H1 (cell line): ENCODE results near the gene EPHA3. TPM values are rescaled to one million over a fixed set of nuclear protein-coding genes. Genes with fewer than 3 reads are reported as not detected.

Source experiments
- CTCF ChIA-PET: fragments of 300-600 bp; sonication (Branson Sonifier 250); formaldehyde crosslinking; loops from one replicate; lab custom pipeline; 2021; ENCODE audit not compliant: partially characterized antibody; lab: Charles Lee
- POLR2A ChIA-PET: fragments of 300-600 bp; sonication (Branson Sonifier 250); formaldehyde crosslinking; loops from one replicate; lab custom pipeline; 2021; ENCODE audit warnings: inconsistent platforms; ENCODE audit not compliant: partially characterized antibody; lab: Charles Lee
- DNase-seq, 2 experiments: peaks; one replicate each; pipeline versions ENCODE4 v3.0.0 to v3.0.0-alpha.2; 2010 to 2022; ENCODE audit warnings: low spot score in 2 of 2, low read depth in 1 of 2, mixed read lengths in 1 of 2
- FAIRE-seq: peaks from 2 replicates; lab custom pipeline; 2011; peaks lifted over from hg19 to GRCh38; lab: Jason Lieb, UNC
- H2AFZ ChIP-seq: 2 replicates; pipeline ENCODE4 v1.8.1; 2012; ENCODE audit warnings: low read length, inconsistent platforms
- H2AK5ac ChIP-seq: 2 replicates; pipeline ENCODE4 v1.6.1; 2013; ENCODE audit warnings: low read depth, low read length
- H2BK120ac ChIP-seq: replicated peaks from 2 replicates; pipeline ENCODE3; 2013; ENCODE audit warnings: low read depth, low read length, inconsistent platforms
- H2BK12ac ChIP-seq: 2 replicates; pipeline ENCODE4 v1.6.1; 2013; ENCODE audit warnings: low read depth, low read length
- H2BK15ac ChIP-seq: 2 replicates; pipeline ENCODE4 v1.6.1; 2013; ENCODE audit warnings: low read length
- H2BK20ac ChIP-seq: 2 replicates; pipeline ENCODE4 v1.6.1; 2013; ENCODE audit warnings: low read length
- H2BK5ac ChIP-seq: 2 replicates; pipeline ENCODE4 v1.6.1; 2013; ENCODE audit warnings: low read depth, low read length
- H3K14ac ChIP-seq: 2 replicates; pipeline ENCODE4 v1.6.1; 2013; ENCODE audit warnings: inconsistent platforms; ENCODE audit not compliant: insufficient read length
- H3K18ac ChIP-seq: 2 replicates; pipeline ENCODE4 v1.6.1; 2013; ENCODE audit warnings: low read length; ENCODE audit errors: extremely low read depth
- H3K23ac ChIP-seq: 2 replicates; pipeline ENCODE4 v1.6.1; 2013; ENCODE audit warnings: inconsistent platforms; ENCODE audit not compliant: insufficient read length
- H3K23me2 ChIP-seq: 2 replicates; pipeline ENCODE4 v1.6.1; 2013; ENCODE audit warnings: low read depth, low read length
- H3K27ac ChIP-seq: 2 replicates; pipeline ENCODE4 v1.6.1; 2011; ENCODE audit warnings: low read depth, low read length, inconsistent platforms
- H3K27me3 ChIP-seq, 4 experiments: replicated peaks in 1 of 4; 1 replicate in 1 of 4; 2 replicates in 3 of 4; pipeline versions ENCODE4 v1.6.1 to v1.8.1; 2011 to 2013; ENCODE audit warnings: low read length in 3 of 4, mild to moderate bottlenecking in 3 of 4, inconsistent platforms in 2 of 4, mixed read lengths in 2 of 4, moderate library complexity in 1 of 4; ENCODE audit not compliant: control insufficient read depth in 3 of 4, insufficient read depth in 3 of 4; ENCODE audit errors: extremely low read depth in 1 of 4
- H3K36me3 ChIP-seq, 4 experiments: 2 replicates each; pipeline versions ENCODE4 v1.6.1 to v1.8.1; 2011 to 2013; ENCODE audit warnings: mild to moderate bottlenecking in 4 of 4, low read length in 3 of 4, moderate library complexity in 2 of 4, control low read depth in 1 of 4, inconsistent platforms in 1 of 4; ENCODE audit not compliant: insufficient read depth in 4 of 4, control insufficient read depth in 2 of 4
- H3K4ac ChIP-seq: replicated peaks from 2 replicates; pipeline ENCODE3; 2013; ENCODE audit warnings: low read length, low read depth, mixed read lengths, inconsistent platforms; ENCODE audit not compliant: insufficient read length
- H3K4me1 ChIP-seq, 4 experiments: replicated peaks in 1 of 4; 1 replicate in 1 of 4; 2 replicates in 3 of 4; pipeline versions ENCODE4 v1.6.1 to v1.8.1; 2011 to 2013; ENCODE audit warnings: low read length in 3 of 4, inconsistent platforms in 2 of 4, mixed read lengths in 1 of 4; ENCODE audit not compliant: insufficient read depth in 4 of 4, control insufficient read depth in 3 of 4
- H3K4me2 ChIP-seq, 2 experiments: 2 replicates each; pipeline versions ENCODE4 v1.6.1 to v1.8.1; 2011 to 2013; ENCODE audit warnings: low read depth in 2 of 2, low read length in 2 of 2, control low read depth in 1 of 2, inconsistent platforms in 1 of 2, mild to moderate bottlenecking in 1 of 2; ENCODE audit not compliant: insufficient read depth in 1 of 2
- H3K4me3 ChIP-seq, 4 experiments: fragments of 200-600, 300-600 bp in 1 of 4; sonication (generic), shearing (Covaris generic), sonication (Bioruptor Twin) in 1 of 4; 2 replicates each; pipeline versions ENCODE4 v1.5.1 to v1.8.1; 2011 to 2016; ENCODE audit warnings: low read length in 4 of 4, low read depth in 3 of 4, control low read depth in 2 of 4, inconsistent platforms in 2 of 4, mild to moderate bottlenecking in 2 of 4, mixed read lengths in 1 of 4, moderate library complexity in 1 of 4; ENCODE audit not compliant: insufficient read depth in 2 of 4; ENCODE audit errors: extremely low read depth in 1 of 4
- H3K56ac ChIP-seq: replicated peaks from 2 replicates; pipeline ENCODE3; 2013; ENCODE audit warnings: low read depth, mild to moderate bottlenecking, mixed read lengths, low read length, inconsistent platforms; ENCODE audit not compliant: insufficient read length
- H3K79me1 ChIP-seq: 2 replicates; pipeline ENCODE4 v1.6.1; 2013; ENCODE audit warnings: low read depth, low read length, control low read depth
- H3K79me2 ChIP-seq, 2 experiments: 2 replicates each; pipeline versions ENCODE4 v1.6.1 to v1.8.1; 2012 to 2013; ENCODE audit warnings: low read length in 2 of 2, mild to moderate bottlenecking in 2 of 2, inconsistent platforms in 1 of 2; ENCODE audit not compliant: insufficient read depth in 2 of 2, control insufficient read depth in 1 of 2
- H3K9ac ChIP-seq, 4 experiments: replicated peaks in 1 of 4; 1 replicate in 1 of 4; 2 replicates in 3 of 4; pipeline versions ENCODE4 v1.6.1 to v1.8.1; 2011 to 2013; ENCODE audit warnings: low read depth in 3 of 4, low read length in 3 of 4, control low read depth in 2 of 4, mild to moderate bottlenecking in 2 of 4, moderate library complexity in 2 of 4, inconsistent platforms in 1 of 4; ENCODE audit errors: extremely low read depth in 1 of 4
- H3K9me3 ChIP-seq, 2 experiments: 2 replicates each; pipeline versions ENCODE4 v1.6.1 to v1.8.1; 2012 to 2013; ENCODE audit warnings: mild to moderate bottlenecking in 2 of 2, moderate library complexity in 2 of 2, control low read depth in 1 of 2, inconsistent platforms in 1 of 2, low read depth in 1 of 2, low read length in 1 of 2, mixed read lengths in 1 of 2; ENCODE audit not compliant: insufficient read depth in 2 of 2
- H4K20me1 ChIP-seq, 2 experiments: replicated peaks in 1 of 2; 2 replicates each; pipeline versions ENCODE3 to v1.8.1; 2011 to 2013; ENCODE audit warnings: inconsistent platforms in 2 of 2, low read length in 2 of 2, mild to moderate bottlenecking in 1 of 2; ENCODE audit not compliant: insufficient read depth in 2 of 2, control insufficient read depth in 1 of 2
- H4K5ac ChIP-seq: 2 replicates; pipeline ENCODE4 v1.6.1; 2013; ENCODE audit warnings: low read length, low read depth, mixed read lengths, inconsistent platforms; ENCODE audit not compliant: insufficient read length
- H4K8ac ChIP-seq: 2 replicates; pipeline ENCODE4 v1.8.0; 2013; ENCODE audit warnings: mild to moderate bottlenecking, moderate library complexity, low read length, inconsistent platforms; ENCODE audit not compliant: insufficient read depth; ENCODE audit errors: extremely low read depth
- H4K91ac ChIP-seq: replicated peaks from 2 replicates; pipeline ENCODE3; 2013; ENCODE audit warnings: low read length, mixed read lengths, inconsistent platforms; ENCODE audit not compliant: insufficient read length
- ATF3 ChIP-seq: IDR thresholded peaks from 2 replicates; pipeline ENCODE4 v1.6.1; 2011; ENCODE audit warnings: low read depth, mild to moderate bottlenecking, low read length; ENCODE audit not compliant: insufficient read depth
- CEBPB ChIP-seq: IDR thresholded peaks from 2 replicates; pipeline ENCODE4 v1.6.1; 2012; ENCODE audit warnings: low read depth, low read length
- CHD1 ChIP-seq: IDR thresholded peaks from 2 replicates; pipeline ENCODE4 v1.6.1; 2012; ENCODE audit warnings: low read depth, low read length, improper control_type of control experiment
- CHD2 ChIP-seq: IDR thresholded peaks from 2 replicates; pipeline ENCODE4 v1.6.1; 2012; ENCODE audit warnings: low read length, improper control_type of control experiment
- CREB1 ChIP-seq: IDR thresholded peaks from 2 replicates; pipeline ENCODE4 v1.6.1; 2012; ENCODE audit warnings: inconsistent platforms
- KDM4A ChIP-seq: IDR thresholded peaks from one replicate; pipeline ENCODE4 v1.7.1; 2012; ENCODE audit warnings: low read depth, mild to moderate bottlenecking, moderate library complexity, low read length, inconsistent platforms; ENCODE audit not compliant: severe bottlenecking
- MAX ChIP-seq: IDR thresholded peaks from 2 replicates; pipeline ENCODE4 v1.6.1; 2012; ENCODE audit warnings: inconsistent platforms
- NANOG ChIP-seq: IDR thresholded peaks from 2 replicates; pipeline ENCODE4 v1.6.1; 2011; ENCODE audit warnings: low read length, low read depth, mild to moderate bottlenecking, inconsistent platforms; ENCODE audit not compliant: insufficient read depth, poor library complexity, severe bottlenecking
- RAD21 ChIP-seq, 2 experiments: IDR thresholded peaks in 1 of 2; conservative IDR thresholded peaks in 1 of 2; 2 replicates each; pipeline ENCODE4 v1.6.1; 2011; ENCODE audit warnings: low read depth in 2 of 2, low read length in 2 of 2, improper control_type of control experiment in 1 of 2, inconsistent platforms in 1 of 2, mild to moderate bottlenecking in 1 of 2, moderate library complexity in 1 of 2
- SIRT6 ChIP-seq: IDR thresholded peaks from one replicate; pipeline ENCODE4 v1.7.1; 2012; ENCODE audit warnings: low read length, inconsistent platforms
- SIX5 ChIP-seq: IDR thresholded peaks from 2 replicates; pipeline ENCODE4 v1.6.1; 2011; ENCODE audit warnings: mild to moderate bottlenecking, low read depth, low read length
- SP1 ChIP-seq: IDR thresholded peaks from 2 replicates; pipeline ENCODE4 v1.6.1; 2011; ENCODE audit warnings: low read depth, low read length
- TAF1 ChIP-seq: IDR thresholded peaks from 2 replicates; pipeline ENCODE4 v1.6.1; 2011; ENCODE audit warnings: mild to moderate bottlenecking, low read depth, low read length
- TAF7 ChIP-seq: optimal IDR thresholded peaks from 2 replicates; pipeline ENCODE3; 2011; ENCODE audit warnings: low read depth, mild to moderate bottlenecking, inconsistent platforms, low read length, moderate library complexity, borderline replicate concordance
- TCF12 ChIP-seq: IDR thresholded peaks from 2 replicates; pipeline ENCODE4 v1.6.1; 2011; ENCODE audit warnings: low read depth, mild to moderate bottlenecking, low read length
- WGBS, 2 experiments: shearing (Covaris generic) in 1 of 2; methylation state at CpG; one replicate each; pipeline versions ENCODE4 v1.1.6 to v1.1.7; 2013 to 2015; ENCODE audit warnings: low lambda C conversion rate in 2 of 2, mixed read lengths in 2 of 2, inconsistent platforms in 1 of 2, low coverage in 1 of 2, missing lambda C conversion rate in 1 of 2; ENCODE audit not compliant: insufficient replicate concordance in 2 of 2, insufficient coverage in 1 of 2, insufficient read length in 1 of 2; ENCODE audit errors: extremely low coverage in 1 of 2, missing lambda C conversion rate in 1 of 2; 5-methylcytosine and 5-hydroxymethylcytosine counted together
- polyA plus RNA-seq, 7 experiments: library from polyadenylated mRNA; depleted of rRNA in 3 of 7; stranded (reverse) in 5 of 7; unstranded in 2 of 7; fragments of >200 nt in 5 of 7; fragments of 200-250 nt in 2 of 7; gene quantifications; 1 replicate in 5 of 7; 2 replicates in 1 of 7; 4 replicates in 1 of 7; pipeline versions ENCODE4 v1.2.1 to v1.2.3, GENCODE V29; 2011 to 2013; ENCODE audit warnings: missing spikeins in 2 of 7, mixed read lengths in 2 of 7
- total RNA-seq: library from RNA; stranded (reverse); fragmentation: NEBNext Ultra II Directional; extraction: Animal tissue kit (Norgen Biotek cat#: 25700); gene quantifications from 2 replicates; pipeline ENCODE4 v1.2.1, GENCODE V29; 2021

The EPHA3 gene
- total and polyA plus RNA-seq, 2 of the 8 experiments (the other 6 are each of a cell fraction or from before 2014, with no cell fraction given) = 0.09 to 0.22 TPM

- no peaks in the 10 kb centered on the region for H3K79me2 ChIP-seq
- no peak overlapping the region for H3K14ac ChIP-seq
- no peak overlapping the region for H2BK12ac ChIP-seq
- no peaks in the 10 kb centered on the region for H3K9me3 ChIP-seq
- no peak for DNase-seq
- FAIRE-seq = no peak
- H2AFZ ChIP-seq = no peak overlapping the region
- H3K18ac ChIP-seq = no peak overlapping the region
- H3K56ac ChIP-seq = no peak overlapping the region
- H3K23ac ChIP-seq = no peak overlapping the region
- no peaks in the 10 kb centered on the region for H3K27me3 ChIP-seq
- POLR2A ChIA-PET = no interaction called here
- no peak overlapping the region for H3K9ac ChIP-seq
- no peak overlapping the region for H4K91ac ChIP-seq
- no peak overlapping the region for H4K8ac ChIP-seq
- no peak overlapping the region for H4K5ac ChIP-seq
- no peak overlapping the region for H3K4me2 ChIP-seq
- peaks cover 0 to 6% (median 3%) of the 10 kb centered on the region in 4 experiments; a peak in 4 of 7 replicates for H3K4me1 ChIP-seq
- H3K36me3 ChIP-seq = no peaks in the 10 kb centered on the region
- H4K20me1 ChIP-seq = no peaks in the 10 kb centered on the region
- no peak overlapping the region for H2BK20ac ChIP-seq
- H2BK5ac ChIP-seq = no peak overlapping the region
- no peak overlapping the region for H2AK5ac ChIP-seq
- H2BK15ac ChIP-seq = no peak overlapping the region
- WGBS, 2 experiments = 84% methylated on average over 2 of the region's 2 CpGs; no CpG with 5 or more reads in 1 of the 2 experiments
- CTCF ChIA-PET = interaction anchor here (0.5 kb wide), 1 partner anchor 729 kb away, joined by 3 read pairs; no protein-coding TSS in a partner anchor
- no peak overlapping the region for H3K4ac ChIP-seq
- no peak overlapping the region for H3K27ac ChIP-seq
- H3K79me1 ChIP-seq = no peaks in the 10 kb centered on the region
- no peak overlapping the region for H3K4me3 ChIP-seq
- no peak overlapping the region for H2BK120ac ChIP-seq
- no peaks in the 10 kb centered on the region for H3K23me2 ChIP-seq
- TF ChIP-seq TAF7 (no peak), CHD1 (no peak), RAD21 (IDR thresholded peaks at IDR 0.05 in 1 of 2, conservative IDR thresholded peaks at IDR 0.05 in 1 of 2; ENCODE audit: low read depth in 2 of 2, low read length in 2 of 2) (no peak), CHD2 (no peak), CEBPB (no peak), KDM4A (no peak), SIRT6 (no peak), SIX5 (no peak), NANOG (no peak), ATF3 (no peak), CREB1 (no peak), TAF1 (no peak), MAX (no peak), SP1 (no peak), TCF12 (no peak)
Observed at GRCh38 chr3:89280301-89280700, 172.9 kb downstream of the EPHA3 start.
